DMS153 treated with DMSO at 0.1 percent for 48 hours (cell line): Measurements from ENCODE around the gene ITSN1.
"Not testable (repeated sequence)": the region's sequence is repeated elsewhere in the genome, so short reads cannot be mapped to it uniquely, and the experiment has no call there.

Source experiments
- DNase-seq: peaks from one replicate; lab custom pipeline; 2025; ENCODE audit not compliant: unreplicated experiment; lab: John Stamatoyannopoulos, UW

The ITSN1 gene

DNA sequence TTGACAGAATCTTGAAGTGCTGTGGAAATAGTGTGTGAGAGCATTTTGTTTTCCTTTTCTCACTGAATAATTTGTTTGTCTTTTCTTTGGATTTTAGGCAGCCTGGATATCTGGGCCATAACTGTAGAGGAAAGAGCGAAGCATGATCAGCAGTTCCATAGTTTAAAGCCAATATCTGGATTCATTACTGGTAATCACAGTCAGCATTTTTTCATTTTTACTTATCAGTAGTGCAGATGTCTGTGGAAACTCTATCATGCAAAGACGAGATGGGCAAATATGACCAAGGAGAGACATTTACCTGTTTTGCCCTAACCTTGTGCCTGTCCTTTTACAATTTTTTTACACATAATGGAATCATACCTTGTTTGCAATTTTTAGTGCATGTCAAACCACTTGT lies 78.8 kb downstream of the ITSN1 start:
- DNase-seq = no peak

DNA sequence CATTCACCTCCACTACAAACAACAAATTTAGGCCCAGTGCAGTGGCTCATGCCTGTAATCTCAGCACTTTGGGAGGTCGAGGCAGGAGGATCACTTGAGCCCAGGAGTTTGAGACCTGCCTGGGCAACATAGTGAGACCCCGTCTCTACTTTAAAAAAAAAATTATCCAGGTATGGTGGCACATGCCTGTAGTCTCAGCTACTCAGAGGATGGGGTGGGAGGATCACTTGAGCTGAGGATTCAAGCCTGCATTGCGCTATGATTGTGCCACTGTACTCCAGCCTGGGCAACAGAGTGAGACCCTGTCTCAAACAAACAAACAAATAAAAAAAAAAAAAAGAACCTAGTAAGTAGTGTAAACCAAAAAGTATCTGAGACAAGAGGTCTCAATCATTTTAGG lies 86.8 kb downstream of the ITSN1 start:
- DNase-seq = not testable (repeated sequence)

DNA sequence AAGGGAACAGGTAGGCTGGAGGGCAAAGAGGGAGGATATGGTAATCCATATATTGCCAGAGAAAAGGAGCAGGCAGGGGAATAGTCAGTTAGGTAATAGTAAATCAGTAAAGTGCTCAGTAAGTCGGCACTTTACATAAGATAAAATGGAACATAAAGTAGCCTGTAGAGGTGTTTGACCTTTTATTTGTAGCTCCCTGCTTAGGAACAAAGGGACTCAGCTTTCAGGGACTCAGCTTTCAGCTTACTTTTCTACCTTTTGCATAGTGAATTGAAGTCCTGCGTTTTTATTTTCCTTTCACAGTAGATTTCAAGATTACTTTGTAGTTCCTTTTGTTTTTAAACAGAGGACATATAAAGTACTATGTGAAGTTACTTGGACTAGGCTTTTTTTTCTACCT lies 87.3 kb downstream of the ITSN1 start:
- DNase-seq = no peak

DNA sequence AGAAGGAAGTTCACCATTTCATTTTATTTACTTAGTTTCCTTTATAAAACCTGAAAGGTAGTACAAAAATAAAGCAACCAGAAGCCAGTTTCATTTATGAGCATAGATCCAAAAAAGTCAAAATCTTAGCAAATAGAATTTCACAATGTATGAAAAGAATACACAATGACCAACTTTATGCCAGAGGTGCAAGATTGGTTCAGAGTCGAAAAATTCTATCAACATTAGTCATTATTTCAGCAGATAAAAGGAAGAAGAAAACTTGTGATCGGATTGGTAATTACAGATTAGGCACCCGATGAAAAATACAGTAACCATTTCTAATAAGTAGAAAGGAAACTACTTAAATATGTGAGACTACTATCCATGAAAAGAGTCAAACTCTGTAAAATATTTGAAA lies 89.1 kb downstream of the ITSN1 start:
- DNase-seq = no peak

DNA sequence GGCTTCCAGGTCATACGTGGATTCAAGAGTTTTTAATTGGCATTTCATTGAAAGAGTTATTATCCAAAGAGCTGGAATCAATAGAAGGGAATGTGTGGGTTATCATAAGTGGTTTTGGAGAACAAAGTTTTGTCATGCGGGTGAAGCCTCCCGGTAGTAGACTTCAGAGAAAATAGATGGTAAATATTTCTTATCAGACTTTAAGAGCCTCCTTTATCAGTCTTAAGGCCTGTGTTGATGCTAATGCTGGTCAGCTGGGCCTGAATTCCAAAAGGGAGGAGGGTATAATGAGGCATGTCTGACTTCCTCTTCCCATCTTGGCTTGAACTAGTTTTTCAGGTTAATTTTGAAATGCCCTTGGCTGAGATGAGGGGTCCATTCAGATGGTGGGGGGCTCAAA lies 89.7 kb downstream of the ITSN1 start:
- DNase-seq = no peak

DNA sequence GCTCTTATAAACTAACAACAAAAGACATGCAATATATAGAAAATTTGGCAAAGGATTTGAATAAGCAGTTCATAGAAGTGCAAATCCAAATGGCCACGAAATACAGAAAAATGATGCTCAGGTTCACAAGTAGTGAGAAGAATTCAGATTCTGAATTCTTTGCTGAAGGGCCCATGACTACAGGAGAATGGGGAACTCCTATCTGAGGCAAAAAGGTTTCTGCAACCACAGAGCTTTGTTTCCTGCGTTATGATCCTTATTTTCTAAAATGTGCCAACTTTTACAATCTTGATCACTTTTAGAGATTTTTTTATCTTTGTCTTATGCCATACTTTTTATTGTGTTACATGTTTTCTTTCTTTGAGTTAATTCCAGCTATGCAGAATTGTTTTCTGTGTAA lies 91.3 kb downstream of the ITSN1 start:
- DNase-seq = no peak

DNA sequence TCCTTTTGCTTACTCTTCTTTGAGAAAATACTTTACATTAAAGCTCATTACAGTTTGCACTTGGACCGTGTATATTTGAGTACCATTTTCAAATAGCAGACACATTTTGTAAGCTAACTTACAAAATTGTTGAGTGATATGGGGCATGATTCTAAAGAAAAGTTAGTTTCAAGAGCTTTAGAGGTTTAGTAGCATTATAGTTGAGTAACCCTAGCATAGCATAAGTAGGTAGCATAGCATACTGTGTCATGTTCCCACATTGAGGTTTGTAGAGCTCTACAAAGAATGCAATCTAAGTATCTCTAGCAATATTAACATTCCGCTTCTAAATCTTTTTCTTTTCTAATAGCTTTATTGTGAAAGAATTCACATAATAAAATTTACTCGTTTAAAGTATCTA lies 92.0 kb downstream of the ITSN1 start:
- no peak for DNase-seq

DNA sequence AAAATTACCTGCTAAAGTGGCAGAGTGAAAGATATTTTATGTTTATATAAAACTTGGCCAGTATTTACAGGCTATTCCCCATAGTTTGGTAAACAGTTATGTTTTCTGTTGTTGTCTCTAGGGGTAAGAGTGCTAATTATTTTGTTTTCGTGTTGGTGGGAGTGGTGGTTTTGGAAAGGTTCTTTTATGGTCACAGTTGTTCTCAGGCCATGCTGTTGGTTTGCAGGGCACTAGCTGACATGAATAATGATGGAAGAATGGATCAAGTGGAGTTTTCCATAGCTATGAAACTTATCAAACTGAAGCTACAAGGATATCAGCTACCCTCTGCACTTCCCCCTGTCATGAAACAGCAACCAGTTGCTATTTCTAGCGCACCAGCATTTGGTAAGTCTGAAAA lies 92.5 kb downstream of the ITSN1 start:
- no peak for DNase-seq

DNA sequence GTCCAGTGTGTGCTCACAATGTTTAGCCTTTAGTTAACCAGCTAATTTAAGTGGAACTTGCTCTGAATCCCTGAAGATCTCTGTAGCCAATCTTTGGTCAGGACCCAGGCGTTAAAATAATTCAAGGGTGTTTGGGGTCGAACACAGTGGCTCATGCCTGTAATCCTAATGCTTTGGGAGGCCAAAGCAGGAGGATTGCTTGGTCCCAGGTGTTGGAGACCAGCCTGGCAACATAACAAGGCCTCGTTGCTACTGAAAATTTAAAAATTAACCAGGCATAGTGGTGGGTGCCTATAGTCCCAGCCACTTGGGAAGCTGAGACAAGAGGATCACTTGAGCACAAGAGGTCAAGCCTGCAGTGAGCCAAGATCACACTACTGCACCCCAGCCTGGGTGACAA lies 94.3 kb downstream of the ITSN1 start:
- DNase-seq = no peak

DNA sequence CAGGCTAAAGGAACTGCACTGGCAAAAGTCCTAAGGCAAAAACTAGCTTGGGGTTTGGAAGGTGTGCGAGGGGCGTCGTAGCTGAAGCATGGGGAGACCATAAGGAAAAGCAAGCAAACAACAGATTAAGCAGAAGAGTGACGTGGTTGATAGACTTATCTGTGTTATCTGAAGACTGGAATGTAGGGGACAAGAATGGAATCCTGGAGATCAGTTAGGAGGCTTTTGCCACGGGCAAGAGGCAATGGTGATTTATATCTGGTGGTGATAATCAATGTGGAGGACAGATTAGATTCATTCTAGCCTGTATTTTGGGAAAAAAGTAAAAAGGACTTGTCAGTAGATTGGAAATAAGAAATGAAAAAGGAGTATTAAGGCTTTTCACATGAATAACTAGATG lies 97.4 kb downstream of the ITSN1 start:
- no peak for DNase-seq

DNA sequence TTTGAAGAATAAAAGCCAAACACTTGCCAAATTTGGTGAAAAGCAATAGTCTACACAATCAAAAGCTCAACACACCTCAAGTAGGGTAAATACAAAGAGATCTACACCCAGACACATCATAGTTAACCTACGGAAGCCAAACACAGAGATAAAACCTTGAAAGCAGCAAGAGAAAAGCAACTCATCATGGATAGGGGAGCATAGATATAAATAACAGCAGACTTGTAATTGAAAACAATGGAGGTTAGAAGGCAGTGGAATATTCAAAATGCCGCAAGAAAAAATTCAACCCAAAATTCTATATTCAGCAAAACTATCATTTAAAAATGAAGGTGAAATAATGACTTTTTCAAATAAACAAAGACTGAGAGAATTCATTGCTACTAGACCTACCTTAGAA lies 105.1 kb downstream of the ITSN1 start:
- DNase-seq = no peak

DNA sequence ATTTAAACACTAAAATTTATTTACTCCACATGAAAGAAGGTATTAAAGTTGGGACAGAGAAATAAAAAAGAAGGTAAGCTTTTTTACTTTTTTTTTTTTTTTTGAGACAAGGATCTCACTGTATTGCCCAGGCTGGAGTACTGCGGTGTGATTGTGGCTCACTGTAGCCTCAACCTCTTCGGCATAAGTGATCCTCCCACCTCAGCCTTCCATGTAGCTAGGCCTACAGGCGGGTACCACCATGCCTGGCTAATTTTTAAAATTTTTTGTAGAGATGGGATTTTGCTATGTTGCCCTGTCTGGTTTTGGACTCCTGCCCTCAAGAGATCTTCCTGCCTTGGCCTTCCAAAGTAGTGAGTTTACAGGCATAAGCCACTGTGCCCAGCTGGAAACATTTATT lies 106.6 kb downstream of the ITSN1 start:
- no peak for DNase-seq

DNA sequence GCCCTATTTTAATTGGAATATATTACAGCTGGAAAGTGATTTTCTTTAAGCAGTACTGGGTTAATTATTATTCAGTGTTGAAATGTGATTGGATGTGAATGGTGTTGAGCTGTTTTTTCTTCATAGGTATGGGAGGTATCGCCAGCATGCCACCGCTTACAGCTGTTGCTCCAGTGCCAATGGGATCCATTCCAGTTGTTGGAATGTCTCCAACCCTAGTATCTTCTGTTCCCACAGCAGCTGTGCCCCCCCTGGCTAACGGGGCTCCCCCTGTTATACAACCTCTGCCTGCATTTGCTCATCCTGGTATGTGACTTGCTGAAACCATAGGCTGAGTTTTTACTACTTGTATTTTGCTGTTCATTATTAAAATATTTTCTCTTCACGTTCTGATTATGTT lies 107.7 kb downstream of the ITSN1 start:
- no peak for DNase-seq

DNA sequence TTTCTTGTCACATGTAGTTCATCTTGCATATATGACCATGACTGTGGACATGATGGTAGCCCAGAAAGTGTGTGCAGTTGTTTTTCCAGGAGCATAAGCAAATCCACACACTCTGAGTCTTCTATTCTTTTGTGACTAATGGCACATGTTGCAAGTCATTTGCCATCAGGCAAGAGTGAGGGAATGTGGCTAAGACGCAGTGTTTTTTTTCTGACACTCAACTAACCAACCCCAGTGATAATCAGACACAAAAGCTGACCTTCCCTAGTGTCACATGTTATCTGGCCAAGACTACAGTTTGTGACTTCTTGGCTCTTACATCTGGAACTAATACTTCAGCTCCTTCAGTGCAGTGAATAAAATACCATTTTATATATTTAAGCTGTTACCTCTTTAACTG lies 108.8 kb downstream of the ITSN1 start:
- DNase-seq = no peak

DNA sequence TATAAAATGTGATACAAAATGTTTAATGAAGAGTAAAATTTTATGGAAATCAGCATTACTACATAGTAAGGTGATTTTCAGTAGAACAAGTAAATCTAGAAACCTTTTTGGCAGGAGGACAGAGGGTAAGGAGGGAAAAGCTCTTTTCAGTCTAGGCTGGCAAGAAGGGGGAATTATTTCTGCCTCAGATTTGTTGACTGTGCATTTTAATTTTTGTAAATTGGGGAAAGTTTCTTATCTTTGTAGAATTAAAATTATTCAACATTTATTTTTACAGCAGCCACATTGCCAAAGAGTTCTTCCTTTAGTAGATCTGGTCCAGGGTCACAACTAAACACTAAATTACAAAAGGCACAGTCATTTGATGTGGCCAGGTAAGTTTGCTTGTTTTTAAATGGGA lies 109.2 kb downstream of the ITSN1 start:
- DNase-seq = no peak

DNA sequence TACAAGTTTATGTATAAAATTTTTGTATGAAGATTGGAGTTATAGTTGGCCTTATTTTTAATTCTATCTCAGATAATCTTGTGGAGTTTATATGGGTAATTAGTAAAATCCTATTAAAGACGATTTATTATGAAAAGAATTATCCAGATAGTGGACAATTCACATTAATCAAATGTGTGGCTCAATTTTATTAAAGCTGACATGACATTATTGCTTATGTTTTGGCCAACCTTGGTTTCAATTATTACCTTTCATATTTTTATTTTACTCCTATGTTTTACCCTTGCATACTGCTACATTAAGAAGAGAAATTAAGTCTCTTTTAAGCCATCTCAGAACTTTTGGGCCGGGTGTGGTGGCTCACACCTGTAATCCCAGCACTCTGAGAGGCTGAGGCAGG lies 110.0 kb downstream of the ITSN1 start:
- no peak for DNase-seq

DNA sequence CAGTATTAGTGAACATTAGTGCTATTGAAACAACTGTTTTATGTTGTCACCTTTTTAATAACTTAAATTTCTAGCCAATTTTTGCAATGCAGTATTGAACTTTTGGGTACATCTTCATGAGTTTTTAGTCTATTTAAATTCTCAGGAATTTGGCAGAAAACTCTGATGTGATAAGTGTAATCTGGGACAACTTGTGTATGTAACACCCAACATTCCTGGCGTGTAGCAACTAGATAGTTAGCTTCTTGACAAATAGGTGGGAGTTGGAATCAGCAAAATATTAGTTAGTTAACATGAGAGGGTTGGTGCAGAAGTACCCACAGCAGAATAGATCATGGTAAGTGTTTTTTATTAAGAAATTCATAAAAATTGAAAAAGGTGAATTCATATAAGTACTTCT lies 111.6 kb downstream of the ITSN1 start:
- DNase-seq = no peak

DNA sequence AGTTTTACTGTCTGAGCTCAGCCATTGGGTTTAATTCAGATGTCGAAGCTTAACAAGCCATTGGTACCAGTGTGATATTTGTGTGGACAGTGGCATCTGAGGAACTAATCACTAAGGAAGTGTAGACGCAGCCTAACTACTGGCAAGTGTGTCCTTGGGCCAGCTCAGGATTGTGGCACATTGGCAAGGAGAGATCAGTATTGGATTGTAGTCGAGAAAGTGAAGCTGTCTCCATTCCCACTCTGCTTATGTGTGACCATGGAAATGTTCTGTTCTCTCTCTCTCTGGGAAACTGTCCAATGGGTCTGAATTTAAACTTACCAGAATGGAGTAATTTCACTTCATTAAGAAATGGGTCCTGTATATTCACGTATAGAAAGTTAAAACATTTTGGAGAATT lies 112.2 kb downstream of the ITSN1 start:
- no peak for DNase-seq

DNA sequence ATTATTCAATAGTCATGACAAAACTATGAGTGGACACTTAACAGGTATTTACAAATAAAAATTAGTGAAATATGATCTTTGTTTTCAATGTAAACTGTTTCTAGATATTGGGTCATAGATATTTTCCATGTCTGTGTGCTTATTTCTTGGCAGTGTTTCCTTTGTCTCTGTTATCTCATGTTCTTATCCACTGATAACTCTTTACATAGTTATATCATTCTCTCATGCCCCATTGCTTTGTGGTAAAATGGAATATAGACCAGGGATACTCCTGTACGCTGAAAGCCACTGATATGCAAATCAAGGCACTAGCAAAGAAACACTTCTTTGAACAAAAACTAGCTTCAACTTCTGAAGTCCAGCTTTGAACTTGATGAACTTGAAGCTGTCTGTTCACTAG lies 113.1 kb downstream of the ITSN1 start:
- no peak for DNase-seq

DNA sequence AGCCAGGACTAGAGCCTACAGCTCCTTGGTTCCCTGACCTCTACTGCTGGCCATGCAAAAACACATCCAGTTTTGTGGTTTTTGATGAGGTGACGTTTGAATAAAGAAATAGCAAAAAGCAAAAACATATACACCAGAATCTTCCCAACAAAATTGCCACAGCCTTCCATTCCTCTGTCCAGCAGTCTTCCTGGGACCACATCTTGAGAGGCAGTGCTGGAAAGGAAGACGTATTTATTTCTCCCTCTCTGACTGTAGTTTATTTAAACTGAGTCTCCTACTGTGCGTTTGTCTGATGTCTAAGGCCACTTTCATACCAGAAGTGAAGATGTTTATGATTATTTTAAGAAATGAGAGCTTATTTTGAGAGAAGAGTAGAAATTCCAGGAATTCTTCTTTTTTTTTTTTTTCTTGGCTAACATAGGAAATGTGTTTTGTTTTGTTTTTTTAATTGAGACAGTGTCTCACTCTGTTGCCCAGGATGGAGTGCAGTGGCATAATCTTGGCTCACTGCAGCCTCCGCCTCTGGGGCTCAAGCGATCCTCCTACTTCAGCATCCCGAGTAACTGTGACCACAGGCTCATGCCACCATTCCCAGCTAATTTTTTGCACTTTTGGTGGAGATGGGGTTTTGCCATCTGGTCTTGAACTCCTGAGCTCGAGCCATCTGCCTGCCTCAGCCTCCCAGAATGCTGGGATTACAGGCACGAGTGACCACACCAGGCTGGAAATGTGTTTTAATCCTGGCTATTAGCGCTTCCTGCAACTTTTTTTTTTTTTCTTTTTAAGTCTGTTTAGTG lies 118.5 kb downstream of the ITSN1 start:
- no peak for DNase-seq

DNA sequence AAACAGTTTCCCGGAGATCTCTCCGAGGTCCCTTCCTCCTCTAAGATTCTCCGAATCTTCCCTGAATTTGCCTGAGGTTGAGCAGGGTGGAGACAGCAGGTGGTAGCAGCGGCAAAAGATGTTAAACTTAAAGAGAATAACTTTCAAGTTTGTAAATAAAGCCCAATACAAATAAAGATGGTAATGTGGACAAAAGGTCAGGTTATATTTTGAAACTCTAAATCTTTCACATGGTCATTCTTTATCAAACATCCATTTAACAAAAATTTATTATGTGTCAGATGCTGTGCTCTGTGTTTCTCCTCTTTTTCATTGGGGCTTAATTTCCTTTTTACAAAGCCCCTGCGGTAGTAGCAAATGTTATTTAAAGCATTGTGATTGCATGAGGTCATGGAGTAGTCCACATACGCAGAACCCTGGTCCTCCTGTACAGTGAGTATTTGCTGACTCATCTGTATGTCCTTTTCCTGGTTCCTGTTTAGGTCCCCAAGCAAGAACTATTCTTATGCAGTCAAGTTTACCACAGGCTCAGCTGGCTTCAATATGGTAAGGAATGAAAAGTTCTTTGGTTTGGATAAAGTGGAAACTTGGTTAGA lies 119.2 kb downstream of the ITSN1 start:
- DNase-seq = peak; percentile 38

DNA sequence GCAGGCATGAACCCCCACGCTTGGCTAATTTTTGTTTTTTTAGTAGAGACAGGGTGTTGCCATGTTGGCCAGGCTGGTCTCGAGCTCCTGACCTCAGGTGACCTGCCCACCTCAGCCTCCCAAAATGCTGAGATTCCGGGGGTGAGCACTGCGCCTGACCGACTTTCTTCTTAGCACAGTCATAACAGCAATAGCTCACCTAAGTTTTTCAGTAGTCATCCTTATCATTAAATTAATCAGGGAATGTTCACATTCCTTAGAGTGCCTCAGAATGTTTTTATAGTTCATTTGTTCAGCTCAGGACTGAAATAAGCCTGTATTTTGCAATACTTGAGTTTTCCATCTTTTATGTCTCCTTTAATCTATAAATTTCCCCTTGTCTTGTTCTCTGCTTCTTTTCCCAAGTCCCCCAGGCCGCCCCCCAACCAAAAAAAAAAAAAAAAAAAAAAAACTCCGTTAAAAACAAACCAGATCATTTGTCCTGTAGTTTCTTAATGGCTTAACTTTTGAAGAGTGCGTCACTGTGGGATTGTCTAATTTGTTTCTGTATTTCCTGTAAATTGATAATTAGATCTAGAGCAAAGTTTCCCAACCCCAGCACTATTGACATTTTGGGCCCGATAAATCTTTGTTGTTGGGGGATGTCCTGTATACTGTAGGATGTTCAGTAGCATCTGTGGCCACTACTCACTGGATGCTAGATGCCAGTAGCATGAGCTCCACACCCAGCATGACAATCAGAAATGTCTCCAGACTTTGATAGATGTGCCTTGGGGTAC lies 120.7 kb downstream of the ITSN1 start:
- DNase-seq = no peak
